ENCODE results near the gene TMEM272.
"Not testable (repeated sequence)": the region's sequence is repeated elsewhere in the genome, so short reads cannot be mapped to it uniquely, and the experiment has no call there.

Gene TMEM272

GRCh38 chr13:51824712-51825111, 20.3 kb downstream of the TMEM272 start:
- DNase-seq = not testable (repeated sequence)

- DNase-seq = no peak
These were observed 21.1 kb downstream of the TMEM272 start for GRCh38 chr13:51823863-51824262.

- DNase-seq = no peak
These were observed 21.6 kb downstream of the TMEM272 start for GRCh38 chr13:51823359-51823758.

- DNase-seq = no peak
These were observed 22.7 kb downstream of the TMEM272 start for GRCh38 chr13:51822106-51822815.

- DNase-seq = no peak
These were observed 23.4 kb downstream of the TMEM272 start for GRCh38 chr13:51821606-51822005.

GRCh38 chr13:51820016-51820597, 24.9 kb downstream of the TMEM272 start:
- DNase-seq = no peak

- no peak for DNase-seq
These were observed 25.4 kb downstream of the TMEM272 start for GRCh38 chr13:51819544-51819943.

- peak; percentile 79 for DNase-seq
These were observed 26.0 kb downstream of the TMEM272 start for GRCh38 chr13:51818781-51819511.

GRCh38 chr13:51818276-51818675, 26.7 kb downstream of the TMEM272 start:
- DNase-seq = no peak

- no peak for DNase-seq
These were observed 27.3 kb downstream of the TMEM272 start for GRCh38 chr13:51817717-51818116.

- no peak for DNase-seq
These were observed 28.2 kb downstream of the TMEM272 start for GRCh38 chr13:51816604-51817249.

- DNase-seq = no peak
These were observed 29.1 kb downstream of the TMEM272 start for GRCh38 chr13:51815848-51816247.

GRCh38 chr13:51814825-51815650, 29.9 kb downstream of the TMEM272 start:
- DNase-seq = peak; percentile 76

- DNase-seq = no peak
These were observed 30.9 kb downstream of the TMEM272 start for GRCh38 chr13:51814071-51814470.

GRCh38 chr13:51811920-51812451, 33.0 kb downstream of the TMEM272 start:
- no peak for DNase-seq

GRCh38 chr13:51811046-51811445, 33.9 kb downstream of the TMEM272 start:
- no peak for DNase-seq

GRCh38 chr13:51808811-51809210, 36.2 kb downstream of the TMEM272 start:
- DNase-seq = no peak

GRCh38 chr13:51807041-51807440, 37.9 kb downstream of the TMEM272 start:
- DNase-seq = no peak

GRCh38 chr13:51806566-51806965, 38.4 kb downstream of the TMEM272 start:
- DNase-seq = no peak

- no peak for DNase-seq
These were observed 39.1 kb downstream of the TMEM272 start for GRCh38 chr13:51805925-51806324.

- DNase-seq = no peak
These were observed 39.7 kb downstream of the TMEM272 start for GRCh38 chr13:51805313-51805712.

Data from stimulated activated CD4-positive, alpha-beta T cell treated with anti-CD3 and anti-CD28 coated beads, Interleukin-4, amount 100 ng/mL, for 24 hours (primary cell).